Peyer's patch (tissue), 4 donors: ENCODE measurements around the gene APEX2. TPM values are rescaled to one million over a fixed set of nuclear protein-coding genes. Genes with fewer than 3 reads are reported as not detected.
"Not testable (repeated sequence)": the region's sequence is repeated elsewhere in the genome, so short reads cannot be mapped to it uniquely, and the experiment has no call there.

Experiments used
- DNase-seq, 3 donors: peaks; one replicate each; pipeline ENCODE4 v3.0.0-alpha.2; 2017 to 2019
- H3K27ac ChIP-seq, 4 donors: fragments of 200-600 bp; sonication (generic); one replicate each; pipeline ENCODE4 v1.5.1; 2016 to 2019
- H3K27me3 ChIP-seq, 2 donors: fragments of 200-600 bp; sonication (generic); one replicate each; pipeline ENCODE4 v1.5.1; 2019
- H3K36me3 ChIP-seq, 3 donors: fragments of 200-600 bp; sonication (generic); one replicate each; pipeline ENCODE4 v1.5.1; 2016 to 2019
- H3K4me1 ChIP-seq, 4 donors: fragments of 200-600 bp; sonication (generic); one replicate each; pipeline ENCODE4 v1.5.1; 2016 to 2019
- H3K4me3 ChIP-seq, 4 donors: fragments of 200-600 bp; sonication (generic); 1 replicate in 3 of 4; 2 replicates in 1 of 4; pipeline ENCODE4 v1.5.1; 2016 to 2019; ENCODE audit warnings: mild to moderate bottlenecking in 1 of 4
- H3K9me3 ChIP-seq, 4 donors: fragments of 200-600 bp; sonication (generic); one replicate each; pipeline ENCODE4 v1.5.1; 2016 to 2019; ENCODE audit warnings: mild to moderate bottlenecking in 1 of 4
- CTCF ChIP-seq, 6 experiments: fragments of 450-650 bp in 4 of 6; fragments of 200-600 bp in 2 of 6; sonication (generic) in 1 of 6; IDR thresholded peaks; one replicate each; pipeline ENCODE4 v1.5.1; 2017 to 2019; ENCODE audit warnings: antibody characterized with exemption in 6 of 6, mild to moderate bottlenecking in 3 of 6, moderate library complexity in 1 of 6
- POLR2A ChIP-seq, 2 donors: fragments of 450-650 bp; IDR thresholded peaks; one replicate each; pipeline ENCODE4 v1.5.1; 2017; ENCODE audit warnings: antibody characterized with exemption in 2 of 2, mild to moderate bottlenecking in 2 of 2, moderate library complexity in 2 of 2
- total RNA-seq, 4 donors: library from RNA; depleted of rRNA; stranded (reverse); fragments of >200 nt; gene quantifications; one replicate each; pipeline ENCODE4 v1.1.0, GENCODE V29; 2016

Gene APEX2
- total RNA-seq, 4 donors from 2014 or later = 12.4 to 17.8 (median 15.7) TPM

GRCh38 chrX:54977387-54977786, 22.8 kb upstream of the APEX2 start:
- no peak overlapping the region for H3K27ac ChIP-seq
- no peaks in the 10 kb centered on the region for H3K9me3 ChIP-seq
- TF ChIP-seq POLR2A (IDR thresholded peaks at IDR 0.05) = no peak
- TF ChIP-seq CTCF (IDR thresholded peaks at IDR 0.05) = no peak
- no peaks in the 10 kb centered on the region for H3K36me3 ChIP-seq
- no peaks in the 10 kb centered on the region for H3K4me1 ChIP-seq
- H3K4me3 ChIP-seq = no peak overlapping the region
- no peak for DNase-seq
- H3K27me3 ChIP-seq = no peaks in the 10 kb centered on the region

- H3K27me3 ChIP-seq = no peaks in the 10 kb centered on the region
- no peaks in the 10 kb centered on the region for H3K36me3 ChIP-seq
- H3K4me1 ChIP-seq = no peaks in the 10 kb centered on the region
- TF ChIP-seq POLR2A (IDR thresholded peaks at IDR 0.05) (no peak), CTCF (IDR thresholded peaks at IDR 0.05) (no peak)
- no peaks in the 10 kb centered on the region for H3K9me3 ChIP-seq
- H3K27ac ChIP-seq = no peak overlapping the region
- no peak overlapping the region for H3K4me3 ChIP-seq
- DNase-seq = no peak
Measured at GRCh38 chrX:54978448-54978847, 21.7 kb upstream of the APEX2 start.

- no peaks in the 10 kb centered on the region for H3K36me3 ChIP-seq
- no peak overlapping the region for H3K27ac ChIP-seq
- H3K4me1 ChIP-seq = no peaks in the 10 kb centered on the region
- no peak for DNase-seq
- TF ChIP-seq POLR2A (IDR thresholded peaks at IDR 0.05) = no peak
- TF ChIP-seq CTCF (IDR thresholded peaks at IDR 0.05) = no peak
- no peaks in the 10 kb centered on the region for H3K27me3 ChIP-seq
- no peak overlapping the region for H3K4me3 ChIP-seq
- no peaks in the 10 kb centered on the region for H3K9me3 ChIP-seq
Measured at GRCh38 chrX:54979432-54979831, 20.7 kb upstream of the APEX2 start.

- TF ChIP-seq CTCF (IDR thresholded peaks at IDR 0.05) (no peak), POLR2A (IDR thresholded peaks at IDR 0.05) (no peak)
- H3K4me3 ChIP-seq = no peak overlapping the region
- no peaks in the 10 kb centered on the region for H3K4me1 ChIP-seq
- H3K36me3 ChIP-seq = no peaks in the 10 kb centered on the region
- no peak for DNase-seq
- no peak overlapping the region for H3K27ac ChIP-seq
- H3K27me3 ChIP-seq = no peaks in the 10 kb centered on the region
- H3K9me3 ChIP-seq = no peaks in the 10 kb centered on the region
Measured at GRCh38 chrX:54980334-54980733, 19.8 kb upstream of the APEX2 start.

GRCh38 chrX:54983306-54983705, 16.9 kb upstream of the APEX2 start:
- not testable (repeated sequence) for H3K27ac ChIP-seq, DNase-seq, H3K9me3 ChIP-seq, H3K4me1 ChIP-seq, H3K4me3 ChIP-seq, H3K36me3 ChIP-seq, H3K27me3 ChIP-seq

- no peaks in the 10 kb centered on the region for H3K27me3 ChIP-seq
- no peak for DNase-seq
- no peaks in the 10 kb centered on the region for H3K36me3 ChIP-seq
- TF ChIP-seq POLR2A (IDR thresholded peaks at IDR 0.05) (no peak), CTCF (IDR thresholded peaks at IDR 0.05) (no peak)
- H3K9me3 ChIP-seq = no peaks in the 10 kb centered on the region
- no peak overlapping the region for H3K4me3 ChIP-seq
- H3K4me1 ChIP-seq = no peaks in the 10 kb centered on the region
- no peak overlapping the region for H3K27ac ChIP-seq
Measured at GRCh38 chrX:54991706-54992105, 8.5 kb upstream of the APEX2 start.
